ENCODE data around the gene NR1H2. TPM values are rescaled to one million over a fixed set of nuclear protein-coding genes. Genes with fewer than 3 reads are reported as not detected.

Gene NR1H2
- total and polyA plus RNA-seq, 2 experiments from 2014 or later: 102 to 140 TPM

DNA sequence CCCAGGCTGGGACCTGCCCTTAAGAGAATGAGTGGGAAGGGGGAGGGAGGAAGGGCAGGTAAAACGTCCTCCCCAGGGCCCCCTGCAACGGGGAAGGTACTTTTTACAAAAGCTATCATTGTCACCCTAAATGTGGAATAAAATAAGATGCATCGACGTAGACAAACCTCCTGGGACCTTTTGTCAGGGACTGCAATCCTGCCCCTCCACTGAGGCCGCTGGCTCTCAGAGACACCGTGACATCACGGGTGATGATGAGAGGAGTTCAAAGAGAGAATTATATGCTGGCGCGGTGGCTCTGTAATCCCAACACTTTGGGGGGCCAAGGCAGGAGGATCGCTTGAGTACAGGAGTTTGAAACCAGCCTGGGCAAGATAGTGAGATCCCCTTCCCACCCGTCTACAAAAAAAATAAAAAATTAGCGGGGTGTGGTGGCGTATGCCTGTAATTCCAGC, 54.7 kb downstream of the NR1H2 start:
- Histone ChIP-seq H3K4me2 (ENCODE audit: unreplicated experiment) (peak overlapping the region; percentile 91), H3K4me1 (ENCODE audit: insufficient read depth) (no peaks in the 10 kb centered on the region), H3K9me3 (ENCODE audit: low read depth) (no peaks in the 10 kb centered on the region), H3K9ac (no peak overlapping the region), H3K9me2 (ENCODE audit: insufficient read depth) (no peaks in the 10 kb centered on the region), H3F3A (ENCODE audit: insufficient read depth) (no peaks in the 10 kb centered on the region), H3K4me3 (peak overlapping the region; percentile 70), H4K20me1 (ENCODE audit: insufficient read depth) (no peaks in the 10 kb centered on the region), H3K79me2 (ENCODE audit: insufficient read depth) (no peaks in the 10 kb centered on the region), H3K27me3 (replicated peaks; ENCODE audit: insufficient read depth) (peaks cover 41% of the 10 kb centered on the region), H3K36me3 (ENCODE audit: low read depth) (no peaks in the 10 kb centered on the region), H3K27ac (no peak overlapping the region), H2AFZ (peak overlapping the region; percentile 88)
- TF ChIP-seq EZH2 (IDR thresholded peaks at IDR 0.05; ENCODE audit: insufficient read depth, poor library complexity, severe bottlenecking) (no peak), EZH2phosphoT487 (IDR thresholded peaks at IDR 0.05; ENCODE audit: insufficient read depth, low read depth) (no peak)
- 7 to 12% methylated on average over 13 of the region's 13 CpGs for WGBS, 2 experiments (ENCODE audit: low coverage in 1 of 2, low lambda C conversion rate in 2 of 2, missing lambda C conversion rate in 2 of 2)
- in situ Hi-C loops (cut with MboI): no loop called here
- peak; percentile 25 for DNase-seq

DNA sequence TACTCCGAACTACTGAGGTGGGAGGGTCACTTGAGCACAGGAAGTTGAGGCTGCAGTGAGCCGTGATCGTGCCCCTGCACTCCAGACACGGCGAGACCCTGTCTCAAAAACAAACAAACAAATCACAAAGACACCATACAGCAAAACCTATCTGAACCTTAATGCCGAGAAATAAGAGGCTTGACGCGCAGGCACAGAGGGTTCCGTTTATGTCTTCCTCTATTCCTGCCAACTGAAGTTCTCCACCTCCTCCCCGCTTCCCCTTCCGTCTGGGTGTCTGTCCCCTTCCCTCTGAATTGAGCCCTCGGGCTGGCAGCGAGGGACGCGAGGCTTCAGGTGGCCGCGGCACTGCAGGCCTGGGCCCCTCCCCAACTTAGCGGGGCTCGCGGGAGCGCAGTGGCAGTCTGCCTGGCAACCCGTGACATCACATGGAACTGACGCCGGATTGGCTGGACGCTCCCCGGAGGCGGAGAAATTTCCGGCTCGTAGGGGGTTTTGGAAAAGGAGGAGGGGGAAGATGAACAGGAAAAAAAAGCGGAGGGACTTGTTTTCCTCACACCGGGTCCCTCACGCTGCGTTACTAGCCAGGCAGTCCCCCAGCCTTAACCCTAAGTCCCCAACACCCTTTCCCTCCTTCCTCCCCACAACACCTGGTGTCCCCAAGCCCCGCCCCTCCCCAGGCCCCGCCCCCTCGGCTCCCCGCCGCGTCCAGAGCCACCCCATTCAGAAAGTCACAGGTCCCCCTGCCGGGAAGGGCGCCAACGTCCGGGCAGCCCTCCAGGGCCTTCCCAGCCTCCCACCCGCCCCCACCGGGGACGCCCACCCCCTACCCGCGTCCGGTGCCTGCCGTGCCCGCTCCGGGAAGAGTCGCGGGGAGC, 55.3 kb downstream of the NR1H2 start:
- WGBS, 2 experiments (ENCODE audit: low coverage in 1 of 2, low lambda C conversion rate in 2 of 2, missing lambda C conversion rate in 2 of 2): 1 to 2% methylated on average over 29 to 54 of the region's 54 CpGs
- Histone ChIP-seq H3K4me2 (ENCODE audit: unreplicated experiment) (peak overlapping the region; percentile 91), H3F3A (ENCODE audit: insufficient read depth) (no peaks in the 10 kb centered on the region), H2AFZ (peak overlapping the region; percentile 88), H3K4me3 (peak overlapping the region; percentile 70), H4K20me1 (ENCODE audit: insufficient read depth) (no peaks in the 10 kb centered on the region), H3K4me1 (ENCODE audit: insufficient read depth) (no peaks in the 10 kb centered on the region), H3K9ac (no peak overlapping the region), H3K9me3 (ENCODE audit: low read depth) (no peaks in the 10 kb centered on the region), H3K27ac (no peak overlapping the region), H3K9me2 (ENCODE audit: insufficient read depth) (no peaks in the 10 kb centered on the region), H3K27me3 (replicated peaks; ENCODE audit: insufficient read depth) (peaks cover 41% of the 10 kb centered on the region), H3K79me2 (ENCODE audit: insufficient read depth) (no peaks in the 10 kb centered on the region), H3K36me3 (ENCODE audit: low read depth) (no peaks in the 10 kb centered on the region)
- in situ Hi-C loops (cut with MboI): no loop called here
- TF ChIP-seq EZH2 (IDR thresholded peaks at IDR 0.05; ENCODE audit: insufficient read depth, poor library complexity, severe bottlenecking) (no peak), EZH2phosphoT487 (IDR thresholded peaks at IDR 0.05; ENCODE audit: insufficient read depth, low read depth) (no peak)
- DNase-seq: peak; percentile 75

DNA sequence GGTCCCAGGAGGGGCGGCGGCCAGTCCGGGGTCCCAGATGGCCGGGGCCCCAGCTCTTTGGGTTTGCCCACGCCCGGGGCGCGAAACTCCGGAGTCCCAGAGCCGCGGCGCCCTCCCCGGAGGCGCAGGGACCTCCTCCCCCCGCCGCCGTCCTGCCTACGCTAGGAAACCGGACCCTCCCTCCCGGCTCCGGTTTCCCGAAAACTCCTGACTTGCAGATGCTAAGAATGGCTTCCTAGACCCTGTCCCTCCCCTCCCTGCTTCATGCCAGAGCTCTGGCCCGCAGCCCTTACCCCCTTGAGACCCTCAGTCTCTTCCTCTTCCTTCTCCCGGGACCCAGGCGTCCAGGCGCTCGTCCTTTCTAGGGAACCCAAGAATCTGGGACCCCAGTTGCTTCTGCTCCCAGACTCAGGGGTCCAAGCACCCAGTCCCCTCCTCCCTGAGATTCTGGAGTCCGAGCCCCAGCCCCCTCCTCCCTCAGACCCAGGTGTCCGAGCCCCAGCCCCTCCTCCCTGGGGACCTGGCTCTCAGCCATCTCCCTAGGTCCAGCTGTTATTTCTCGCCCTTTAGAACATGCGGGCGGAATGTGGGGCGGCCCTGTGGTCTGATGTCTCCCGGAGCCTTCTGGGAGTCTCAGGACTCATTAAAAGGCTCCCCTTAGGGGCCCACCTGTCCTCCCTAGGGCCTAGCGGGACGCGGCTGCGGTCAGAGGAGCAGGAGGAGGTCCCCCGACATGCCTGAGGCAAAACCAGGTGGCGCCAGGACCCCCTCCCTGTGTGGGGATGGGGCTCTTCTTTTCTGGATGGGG, 56.2 kb downstream of the NR1H2 start, which contains the start of gene MYBPC2:
Gene MYBPC2, plus strand, starts transcription at position 672 of the 808 bp plus-strand sequence. Its CDS starts 62 bp downstream, at position 734.
- TF ChIP-seq EZH2phosphoT487 (IDR thresholded peaks at IDR 0.05; ENCODE audit: insufficient read depth, low read depth) (no peak), EZH2 (IDR thresholded peaks at IDR 0.05; ENCODE audit: insufficient read depth, poor library complexity, severe bottlenecking) (peak; percentile 78)
- in situ Hi-C loops (cut with MboI): no loop called here
- DNase-seq: peak; percentile 16
- no peaks in the 10 kb centered on the region for H3K36me3 ChIP-seq (ENCODE audit: low read depth)
- no peaks in the 10 kb centered on the region for H4K20me1 ChIP-seq (ENCODE audit: insufficient read depth)
- no peak within 1 kb of the TSS for H3K27ac ChIP-seq
- 3% methylated on average over 29 to 30 of the region's 40 CpGs for WGBS, 2 experiments (ENCODE audit: low coverage in 1 of 2, low lambda C conversion rate in 2 of 2, missing lambda C conversion rate in 2 of 2)
- no peaks in the 10 kb centered on the region for H3K79me2 ChIP-seq (ENCODE audit: insufficient read depth)
- H3K4me3 ChIP-seq: peak within 1 kb of the TSS; percentile 70
- no peaks in the 10 kb centered on the region for H3F3A ChIP-seq (ENCODE audit: insufficient read depth)
- H3K27me3 ChIP-seq (replicated peaks; ENCODE audit: insufficient read depth): peaks cover 41% of the 10 kb centered on the region
- H3K4me2 ChIP-seq (ENCODE audit: unreplicated experiment): peak within 1 kb of the TSS; percentile 91
- no peaks in the 10 kb centered on the region for H3K9me2 ChIP-seq (ENCODE audit: insufficient read depth)
- H3K9ac ChIP-seq: no peak within 1 kb of the TSS
- no peaks in the 10 kb centered on the region for H3K9me3 ChIP-seq (ENCODE audit: low read depth)
- H2AFZ ChIP-seq: peak within 1 kb of the TSS; percentile 88
- no peaks in the 10 kb centered on the region for H3K4me1 ChIP-seq (ENCODE audit: insufficient read depth)

Other genes starting within 250 kb of the NR1H2 start
- gene IZUMO2, start 213.2 kb upstream of the NR1H2 start, total RNA-seq (2014; rRNA removed; shearing (Covaris generic)): not detected in 2 replicates
- gene IZUMO2, start 213.2 kb upstream of the NR1H2 start, polyA plus RNA-seq (2016; fragmentation: Nextera tagmentation; extraction: Ambion mirVana): not detected in 2 replicates
- gene MYH14, start 172.8 kb upstream of the NR1H2 start, total RNA-seq (2014; rRNA removed; shearing (Covaris generic)): not detected in 2 replicates
- gene MYH14, start 172.8 kb upstream of the NR1H2 start, polyA plus RNA-seq (2016; fragmentation: Nextera tagmentation; extraction: Ambion mirVana): not detected in 2 replicates
- gene KCNC3, start 47.1 kb upstream of the NR1H2 start, total RNA-seq (2014; rRNA removed; shearing (Covaris generic)): under 0.01 and 0.13 TPM in 2 replicates
- 0.04 TPM in 1 of 2 replicates, not detected in the other for gene KCNC3, start 47.1 kb upstream of the NR1H2 start, polyA plus RNA-seq (2016; fragmentation: Nextera tagmentation; extraction: Ambion mirVana)
- gene NAPSA, start 10.8 kb upstream of the NR1H2 start, total RNA-seq (2014; rRNA removed; shearing (Covaris generic)): 0.32 and 0.51 TPM in 2 replicates
- gene NAPSA, start 10.8 kb upstream of the NR1H2 start, polyA plus RNA-seq (2016; fragmentation: Nextera tagmentation; extraction: Ambion mirVana): 0.15 and 0.38 TPM in 2 replicates
- 15.6 and 18.3 TPM in 2 replicates for gene POLD1, start 7.9 kb downstream of the NR1H2 start, total RNA-seq (2014; rRNA removed; shearing (Covaris generic))
- 12.6 and 13.7 TPM in 2 replicates for gene POLD1, start 7.9 kb downstream of the NR1H2 start, polyA plus RNA-seq (2016; fragmentation: Nextera tagmentation; extraction: Ambion mirVana)
- not detected in 2 replicates for gene SPIB, start 42.5 kb downstream of the NR1H2 start, total RNA-seq (2014; rRNA removed; shearing (Covaris generic))
- gene SPIB, start 42.5 kb downstream of the NR1H2 start, polyA plus RNA-seq (2016; fragmentation: Nextera tagmentation; extraction: Ambion mirVana): not detected in 2 replicates
- gene MYBPC2, start 56.4 kb downstream of the NR1H2 start, total RNA-seq (2014; rRNA removed; shearing (Covaris generic)): not detected in 2 replicates
- not detected in 2 replicates for gene MYBPC2, start 56.4 kb downstream of the NR1H2 start, polyA plus RNA-seq (2016; fragmentation: Nextera tagmentation; extraction: Ambion mirVana)
- 92.7 and 96.6 TPM in 2 replicates for gene EMC10, start 100.0 kb downstream of the NR1H2 start, total RNA-seq (2014; rRNA removed; shearing (Covaris generic))
- 7.2 and 7.7 TPM in 2 replicates for gene EMC10, start 100.0 kb downstream of the NR1H2 start, polyA plus RNA-seq (2016; fragmentation: Nextera tagmentation; extraction: Ambion mirVana)
- gene GARIN5A, start 100.4 kb downstream of the NR1H2 start, total RNA-seq (2014; rRNA removed; shearing (Covaris generic)): not detected in 2 replicates
- gene GARIN5A, start 100.4 kb downstream of the NR1H2 start, polyA plus RNA-seq (2016; fragmentation: Nextera tagmentation; extraction: Ambion mirVana): 0.20 and 0.27 TPM in 2 replicates
- 50.7 and 55.2 TPM in 2 replicates for gene JOSD2, start 134.7 kb downstream of the NR1H2 start, total RNA-seq (2014; rRNA removed; shearing (Covaris generic))
- gene JOSD2, start 134.7 kb downstream of the NR1H2 start, polyA plus RNA-seq (2016; fragmentation: Nextera tagmentation; extraction: Ambion mirVana): 98.5 and 108 TPM in 2 replicates
- gene ASPDH, start 137.5 kb downstream of the NR1H2 start, total RNA-seq (2014; rRNA removed; shearing (Covaris generic)): not detected in 2 replicates
- not detected in 2 replicates for gene ASPDH, start 137.5 kb downstream of the NR1H2 start, polyA plus RNA-seq (2016; fragmentation: Nextera tagmentation; extraction: Ambion mirVana)
- not detected in 2 replicates for gene LRRC4B, start 192.0 kb downstream of the NR1H2 start, total RNA-seq (2014; rRNA removed; shearing (Covaris generic))
- not detected in 2 replicates for gene LRRC4B, start 192.0 kb downstream of the NR1H2 start, polyA plus RNA-seq (2016; fragmentation: Nextera tagmentation; extraction: Ambion mirVana)

All from GM23248 (cell line).